ENCODE measurements around the gene ELF1. TPM values are rescaled to one million over a fixed set of nuclear protein-coding genes. Genes with fewer than 3 reads are reported as not detected.
"Not testable (repeated sequence)": the region's sequence is repeated elsewhere in the genome, so short reads cannot be mapped to it uniquely, and the experiment has no call there.

ELF1 gene
- total RNA-seq, 1 experiment from 2014 or later, result 23.8 TPM

DNA sequence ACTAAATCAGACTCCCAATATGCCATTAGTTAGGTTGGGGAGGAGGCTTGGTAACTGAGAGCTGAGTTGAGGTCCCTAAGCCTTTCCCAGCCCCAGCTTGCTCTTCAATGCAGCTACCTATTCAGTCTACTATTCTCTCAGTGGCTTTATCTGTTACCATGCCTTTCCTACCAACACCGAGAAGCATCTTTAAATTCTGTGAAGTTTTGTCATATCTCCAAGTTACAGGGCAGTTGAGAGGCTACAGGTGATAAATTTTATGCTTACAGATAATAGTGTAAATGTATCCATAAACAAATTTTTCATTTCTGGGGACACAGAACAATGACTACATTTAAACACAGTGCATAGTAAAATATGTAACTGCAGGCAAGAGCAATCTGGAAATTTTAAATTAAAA lies 110.6 kb downstream of the ELF1 start:
- DNase-seq (ENCODE audit: extremely low read depth, low read depth), result no peak

DNA sequence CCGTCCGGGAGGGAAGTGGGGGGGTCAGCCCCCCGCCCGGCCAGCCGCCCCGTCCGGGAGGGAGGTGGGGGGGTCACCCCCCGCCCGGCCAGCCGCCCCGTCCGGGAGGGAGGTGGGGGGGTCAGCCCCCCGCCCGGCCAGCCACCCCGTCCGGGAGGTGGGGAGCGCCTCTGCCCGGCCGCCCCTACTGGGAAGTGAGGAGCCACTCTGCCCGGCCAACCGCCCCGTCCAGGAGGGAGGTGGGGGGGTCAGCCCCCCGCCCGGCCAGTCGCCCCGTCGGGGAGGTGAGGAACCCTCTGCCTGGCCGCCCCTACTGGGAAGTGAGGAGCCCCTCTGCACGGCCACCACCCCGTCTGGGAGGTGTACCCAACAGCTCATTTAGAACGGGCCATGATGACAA lies 118.1 kb downstream of the ELF1 start:
- DNase-seq (ENCODE audit: extremely low read depth, low read depth), result not testable (repeated sequence)

DNA sequence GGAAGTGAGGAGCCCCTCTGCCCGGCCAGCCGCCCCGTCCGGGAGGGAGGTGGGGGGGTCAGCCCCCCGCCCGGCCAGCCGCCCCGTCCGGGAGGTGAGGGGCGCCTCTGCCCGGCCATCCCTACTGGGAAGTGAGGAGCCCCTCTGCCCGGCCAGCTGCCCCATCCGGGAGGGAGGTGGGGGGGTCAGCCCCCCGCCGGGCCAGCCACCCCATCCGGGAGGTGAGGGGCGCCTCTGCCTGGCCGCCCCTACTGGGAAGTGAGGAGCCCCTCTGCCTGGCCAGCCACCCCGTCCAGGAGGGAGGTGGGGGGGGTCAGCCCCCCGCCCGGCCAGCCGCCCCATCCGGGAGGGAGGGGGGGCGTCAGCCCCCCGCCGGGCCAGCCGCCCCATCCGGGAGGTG lies 118.5 kb downstream of the ELF1 start:
- DNase-seq (ENCODE audit: extremely low read depth, low read depth), result not testable (repeated sequence)

- no peak for DNase-seq (ENCODE audit: extremely low read depth, low read depth)
These were observed 122.1 kb downstream of the ELF1 start for GRCh38 chr13:40897053-40897452.

DNA sequence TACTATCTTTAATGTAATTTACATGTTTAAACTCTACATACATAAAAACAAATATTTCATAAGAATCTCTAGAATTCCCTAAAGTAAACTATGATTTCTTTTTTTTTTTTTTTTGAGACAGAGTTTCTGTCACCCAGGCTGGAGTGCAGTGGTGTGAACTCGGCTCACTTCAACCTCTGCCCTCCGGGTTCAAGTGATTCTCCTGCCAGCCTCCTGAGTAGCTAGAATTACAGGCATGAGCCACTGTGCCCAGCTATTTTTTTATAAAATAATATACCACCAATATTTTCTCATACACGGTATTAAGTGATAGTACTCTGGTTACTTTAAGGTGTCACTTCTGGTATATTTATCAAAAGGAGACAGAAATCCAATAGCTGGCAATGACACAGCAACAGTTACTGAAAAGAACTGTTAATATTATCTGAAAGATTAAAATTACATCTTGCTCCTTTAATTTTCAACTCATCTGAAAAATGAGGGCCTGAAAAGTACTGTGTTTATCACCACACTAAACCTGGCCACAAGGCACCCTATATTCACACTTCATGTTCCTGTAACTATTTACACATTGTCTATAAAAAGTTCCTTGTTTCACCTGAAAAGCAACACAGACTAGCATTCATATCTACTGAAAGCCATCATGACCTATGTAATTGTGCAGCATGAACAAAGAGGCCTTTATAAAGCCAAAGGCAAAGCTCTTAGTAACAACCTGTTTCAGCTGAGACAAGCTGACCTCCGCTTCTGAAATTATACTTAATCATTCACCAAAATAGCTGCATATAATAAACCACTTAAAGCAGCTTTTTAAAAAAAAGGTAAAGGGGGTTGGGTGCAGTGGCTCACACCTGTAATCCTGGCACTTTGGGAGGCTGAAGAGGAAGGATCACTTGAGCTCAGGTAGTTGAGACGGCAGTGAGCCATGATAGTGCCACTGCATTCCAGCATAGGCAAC lies 123.6 kb downstream of the ELF1 start:
- no peak for DNase-seq (ENCODE audit: extremely low read depth, low read depth)

GRCh38 chr13:40893573-40893972 lies 125.5 kb downstream of the ELF1 start:
- DNase-seq (ENCODE audit: extremely low read depth, low read depth), result not testable (repeated sequence)

- no peak for DNase-seq (ENCODE audit: extremely low read depth, low read depth)
These were observed 133.1 kb downstream of the ELF1 start for GRCh38 chr13:40886017-40886416.

DNA sequence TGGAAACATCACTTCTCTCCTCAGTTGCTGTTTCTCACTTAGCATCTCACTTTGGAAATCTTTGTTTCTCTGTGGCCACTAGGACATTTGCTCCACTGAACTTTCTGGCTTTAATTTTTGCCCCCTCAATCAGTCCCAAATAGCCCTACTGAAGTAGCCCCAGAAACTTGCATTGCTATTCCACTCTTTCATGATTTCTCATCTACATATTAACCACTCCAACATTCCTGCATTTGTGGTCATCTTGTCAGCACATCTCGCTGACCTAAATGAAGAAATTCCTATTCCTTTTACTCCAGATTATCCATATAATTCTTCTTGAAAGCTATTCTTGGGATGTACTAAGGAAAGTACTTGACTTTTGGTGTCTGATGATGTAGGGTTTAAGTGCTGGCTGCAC lies 134.9 kb downstream of the ELF1 start:
- not testable (repeated sequence) for DNase-seq (ENCODE audit: extremely low read depth, low read depth)

Other genes starting within 250 kb of the ELF1 start
- gene MRPS31, start 248.1 kb downstream of the ELF1 start, total RNA-seq (2014; rRNA removed; shearing (Covaris generic)), result 35.2 and 35.6 TPM in 2 replicates
- 53.3 and 53.6 TPM in 2 replicates for gene SLC25A15, start 229.7 kb downstream of the ELF1 start, total RNA-seq (2014; rRNA removed; shearing (Covaris generic))
- gene WBP4, start 42.2 kb upstream of the ELF1 start, total RNA-seq (2014; rRNA removed; shearing (Covaris generic)), result 7.3 and 9.1 TPM in 2 replicates
- gene KBTBD6, start 113.5 kb upstream of the ELF1 start, total RNA-seq (2014; rRNA removed; shearing (Covaris generic)), result 8.1 and 9.6 TPM in 2 replicates
- gene KBTBD7, start 175.3 kb upstream of the ELF1 start, total RNA-seq (2014; rRNA removed; shearing (Covaris generic)), result 4.5 and 4.9 TPM in 2 replicates
- gene MTRF1, start 244.3 kb upstream of the ELF1 start, total RNA-seq (2014; rRNA removed; shearing (Covaris generic)), result 11.5 and 18.2 TPM in 2 replicates

Measured in NCI-H460 (cell line).